Esophagus (tissue), 2 donors: ENCODE results near the gene PIAS3. TPM values are rescaled to one million over a fixed set of nuclear protein-coding genes. Genes with fewer than 3 reads are reported as not detected.
"Not testable (repeated sequence)": the region's sequence is repeated elsewhere in the genome, so short reads cannot be mapped to it uniquely, and the experiment has no call there.

Experiments used
- H3K27ac ChIP-seq, 2 donors: one replicate each; pipeline ENCODE4 v1.5.1; 2013; ENCODE audit warnings: low read depth in 2 of 2, mild to moderate bottlenecking in 2 of 2, inconsistent platforms in 1 of 2, low read length in 1 of 2, moderate library complexity in 1 of 2
- H3K27me3 ChIP-seq, 2 donors: one replicate each; pipeline ENCODE4 v1.6.1; 2013; ENCODE audit warnings: low read length in 2 of 2, control low read depth in 1 of 2, mild to moderate bottlenecking in 1 of 2; ENCODE audit not compliant: insufficient read depth in 2 of 2, control insufficient read depth in 1 of 2
- H3K36me3 ChIP-seq, 2 donors: one replicate each; pipeline ENCODE4 v1.6.1; 2013; ENCODE audit warnings: low read length in 1 of 2; ENCODE audit not compliant: control insufficient read depth in 2 of 2, insufficient read depth in 2 of 2
- H3K4me1 ChIP-seq, 2 donors: one replicate each; pipeline ENCODE4 v1.6.1; 2013; ENCODE audit warnings: low read length in 1 of 2; ENCODE audit not compliant: control insufficient read depth in 2 of 2, insufficient read depth in 2 of 2
- H3K4me3 ChIP-seq, 2 donors: one replicate each; pipeline ENCODE4 v1.5.1; 2013; ENCODE audit warnings: low read length in 2 of 2, mild to moderate bottlenecking in 2 of 2, low read depth in 1 of 2, moderate library complexity in 1 of 2
- H3K9me3 ChIP-seq, 2 donors: one replicate each; pipeline ENCODE4 v1.6.1; 2013; ENCODE audit warnings: mild to moderate bottlenecking in 2 of 2, low read depth in 1 of 2, low read length in 1 of 2, moderate library complexity in 1 of 2; ENCODE audit not compliant: control insufficient read depth in 2 of 2, insufficient read depth in 1 of 2
- WGBS, 2 donors: extraction: QIAGEN DNeasy Blood & Tissue Kit; methylation state at CpG; one replicate each; pipeline ENCODE4 v1.1.7; 2013; 5-methylcytosine and 5-hydroxymethylcytosine counted together
- polyA plus RNA-seq, 2 donors: library from polyadenylated mRNA; stranded (reverse); fragments of 200-250 nt; gene quantifications; one replicate each; pipeline ENCODE4 v1.2.3, GENCODE V29; 2013
- donor health status: healthy with polysubstance abuse.
- donor health status: Bipolar disorder and iron deficiency.

Gene PIAS3
- polyA plus RNA-seq, 2 donors = 29.8 to 43.6 TPM

GRCh38 chr1:145830810-145831209 is 28.1 kb downstream of the PIAS3 start:
- not testable (repeated sequence) for H3K4me1 ChIP-seq, H3K27me3 ChIP-seq, H3K4me3 ChIP-seq, H3K9me3 ChIP-seq, H3K27ac ChIP-seq
- peaks cover 4 to 19% of the 10 kb centered on the region in 2 donors for H3K36me3 ChIP-seq
- WGBS, 2 donors = 94 to 97% methylated on average over 2 of the region's 2 CpGs

DNA sequence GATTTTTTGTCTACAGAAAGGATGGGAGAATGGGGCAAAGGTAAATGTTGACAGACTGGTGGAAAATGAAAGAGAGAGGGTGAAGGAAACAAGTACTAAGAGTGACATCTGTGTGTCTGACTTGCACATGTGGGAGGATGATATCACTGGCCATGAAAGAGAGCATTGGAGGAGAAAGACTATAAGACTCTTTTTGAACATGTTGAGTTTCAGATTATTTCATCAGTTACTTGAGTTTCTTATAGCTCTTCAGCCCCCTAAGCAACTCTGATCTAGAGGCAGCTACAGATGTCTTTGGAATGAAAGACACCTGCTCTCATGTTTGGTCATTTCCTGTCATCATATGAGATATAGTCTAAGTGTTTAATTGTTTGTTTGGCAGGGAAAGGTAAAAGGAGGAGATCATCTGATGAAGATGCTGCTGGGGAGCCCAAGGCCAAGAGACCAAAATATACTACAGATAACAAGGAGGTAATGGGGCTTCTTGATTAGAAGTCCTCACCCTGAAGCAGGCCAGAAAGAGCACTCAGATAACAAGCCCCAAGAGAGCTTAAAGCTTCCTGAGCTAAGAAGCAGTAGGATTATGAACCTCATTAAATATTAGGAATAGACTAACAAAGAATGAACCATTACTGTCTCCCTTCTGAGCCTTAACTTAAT is 30.4 kb downstream of the PIAS3 start:
- Histone ChIP-seq H3K36me3 (peaks cover 4 to 16% of the 10 kb centered on the region in 2 donors), H3K27me3 (no peaks in the 10 kb centered on the region)

GRCh38 chr1:145827966-145828365 is 30.9 kb downstream of the PIAS3 start:
- Histone ChIP-seq H3K9me3 (no peaks in the 10 kb centered on the region), H3K36me3 (peaks cover 4 to 12% of the 10 kb centered on the region in 2 donors), H3K27me3 (no peaks in the 10 kb centered on the region), H3K27ac (no peak overlapping the region), H3K4me1 (no peaks in the 10 kb centered on the region), H3K4me3 (no peak overlapping the region)

More for the DNA sequence above, 30.4 kb downstream of the PIAS3 start:
- H3K4me1 ChIP-seq = no peaks in the 10 kb centered on the region
- no peak overlapping the region for H3K4me3 ChIP-seq
- H3K9me3 ChIP-seq = no peaks in the 10 kb centered on the region
- H3K27ac ChIP-seq = no peak overlapping the region

- Histone ChIP-seq H3K9me3 (no peaks in the 10 kb centered on the region), H3K4me3 (no peak overlapping the region), H3K27me3 (no peaks in the 10 kb centered on the region), H3K4me1 (no peaks in the 10 kb centered on the region), H3K36me3 (peaks cover 4 to 8% of the 10 kb centered on the region in 2 donors), H3K27ac (no peak overlapping the region)
- WGBS, 2 donors = 88 to 92% methylated on average over 2 of the region's 2 CpGs
Observed at GRCh38 chr1:145826030-145826429, 32.9 kb downstream of the PIAS3 start.

DNA sequence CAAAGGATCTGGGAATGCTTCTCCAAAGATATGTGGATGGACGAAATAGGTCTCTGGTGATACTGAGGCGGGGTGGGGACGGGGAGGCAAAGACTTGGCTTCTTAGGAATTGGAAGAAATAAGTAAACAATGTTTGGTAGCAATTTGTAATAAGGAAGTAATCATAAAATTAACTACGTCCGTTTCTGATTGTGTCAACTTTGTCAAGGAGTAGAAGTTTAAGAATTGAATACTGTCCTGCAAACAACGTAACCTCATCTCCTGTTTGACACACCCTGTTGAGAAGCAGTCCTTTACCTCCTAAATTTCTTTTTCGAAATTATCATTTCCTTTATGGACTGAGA is 34.4 kb downstream of the PIAS3 start:
- H3K4me3 ChIP-seq = peak overlapping the region; percentile 75 to 85
- H3K9me3 ChIP-seq = no peaks in the 10 kb centered on the region
- H3K27ac ChIP-seq = peak overlapping the region; percentile 79 to 87
- no peaks in the 10 kb centered on the region for H3K4me1 ChIP-seq
- WGBS, 2 donors = 1 to 2% methylated on average over 7 of the region's 7 CpGs
- peaks cover 4 to 8% of the 10 kb centered on the region in 2 donors for H3K36me3 ChIP-seq
- no peaks in the 10 kb centered on the region for H3K27me3 ChIP-seq

DNA sequence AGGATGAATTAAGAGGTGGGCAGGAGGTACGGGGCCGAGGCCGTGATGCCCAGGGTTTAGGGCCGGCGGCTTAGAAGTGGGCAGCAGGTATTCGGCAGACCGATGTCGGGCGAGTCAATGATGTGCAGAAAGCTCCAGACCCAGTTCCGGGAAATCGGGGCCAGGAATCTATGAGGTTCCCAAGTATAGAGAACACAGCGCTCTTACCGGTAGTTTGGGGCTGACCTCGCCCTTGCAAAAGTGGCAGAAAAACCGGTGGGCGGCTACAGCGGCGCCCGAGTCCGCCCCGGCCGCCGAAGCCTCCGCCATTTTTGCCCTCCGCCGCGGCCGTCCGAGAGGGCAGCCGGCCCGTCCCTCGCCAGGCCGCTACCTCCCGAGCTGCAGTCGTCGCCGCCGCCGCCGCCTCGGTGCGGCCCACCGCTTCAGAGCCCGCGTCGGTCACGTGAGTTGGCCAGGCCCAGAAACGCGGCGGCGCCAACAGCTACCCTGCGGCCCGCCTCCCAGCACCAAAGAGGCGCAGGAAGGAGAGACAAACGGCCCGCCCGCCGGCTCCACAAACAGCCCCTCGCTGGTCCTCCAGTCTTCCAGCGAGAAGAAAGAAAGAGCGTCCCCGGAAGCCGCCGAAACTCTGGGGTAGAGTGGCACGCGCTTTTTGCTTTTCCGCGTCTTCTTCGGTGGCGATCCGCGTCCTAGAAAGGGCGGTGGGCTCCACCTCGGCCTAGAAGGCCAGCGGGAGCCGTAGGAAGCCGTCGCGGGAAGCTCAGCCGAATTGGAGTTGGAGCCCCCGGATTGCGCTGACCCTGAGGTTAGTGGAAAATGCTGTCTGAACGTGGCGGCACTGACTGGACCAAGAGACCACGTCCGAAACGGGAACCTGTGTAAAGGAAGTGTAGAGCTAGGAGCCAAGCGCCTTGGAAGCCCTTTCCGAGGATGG is 35.0 kb downstream of the PIAS3 start, which contains the start of the genes POLR3C and RNF115:
Gene POLR3C (plus strand): TSS at position 636 of the 934 bp plus-strand sequence. CDS start 1,577 bp downstream, outside the sequence.
Gene RNF115 (minus strand): TSS at position 531 of the 934 bp plus-strand sequence. CDS start 222 bp downstream, at position 309.
- Histone ChIP-seq H3K4me1 (no peaks in the 10 kb centered on the region), H3K27ac (peak within 1 kb of the TSS; percentile 79 to 87), H3K36me3 (peaks cover 4 to 6% of the 10 kb centered on the region in 2 donors), H3K9me3 (no peaks in the 10 kb centered on the region), H3K27me3 (no peaks in the 10 kb centered on the region), H3K4me3 (peak within 1 kb of the TSS; percentile 75 to 85)
- 0% methylated on average over 75 to 89 of the region's 89 CpGs for WGBS, 2 donors

DNA sequence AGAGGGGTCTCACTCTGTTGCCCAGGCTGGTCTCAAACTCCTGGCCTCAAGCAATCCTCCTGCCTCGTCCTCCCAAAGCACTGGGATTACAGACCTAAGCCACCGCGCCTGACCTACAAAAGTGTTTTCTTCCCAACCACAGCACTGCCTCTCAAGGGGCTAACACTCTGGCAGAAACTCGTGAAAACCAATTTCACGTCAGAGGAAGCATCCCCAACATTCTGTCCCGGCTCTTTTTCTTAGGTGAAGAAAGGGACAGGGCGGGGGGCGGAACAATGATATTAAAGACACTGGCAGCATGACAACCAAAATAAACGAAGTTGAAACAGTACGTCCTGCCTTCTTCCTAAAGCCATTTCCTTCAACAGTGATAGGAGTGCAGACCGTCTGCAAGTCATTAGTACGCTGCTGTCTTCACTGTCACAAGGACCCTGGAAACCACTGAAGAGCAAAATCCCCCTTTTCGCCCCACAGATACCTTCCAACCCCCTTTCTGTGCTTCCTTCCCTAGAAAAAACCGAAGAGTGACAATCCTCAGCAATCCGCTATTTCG is 36.0 kb downstream of the PIAS3 start:
- H3K4me1 ChIP-seq, H3K27ac ChIP-seq, H3K4me3 ChIP-seq, H3K9me3 ChIP-seq, H3K36me3 ChIP-seq, H3K27me3 ChIP-seq: not testable (repeated sequence)
- WGBS, 2 donors = 0 to 4% methylated on average over 3 to 4 of the region's 16 CpGs

- H3K27me3 ChIP-seq, H3K36me3 ChIP-seq, H3K4me1 ChIP-seq, H3K9me3 ChIP-seq, H3K27ac ChIP-seq, H3K4me3 ChIP-seq: not testable (repeated sequence)
- WGBS, 2 donors = 30 to 80% methylated on average over 4 of the region's 6 CpGs
Observed at GRCh38 chr1:145818095-145818494, 40.8 kb downstream of the PIAS3 start.

GRCh38 chr1:145812977-145813810 is 45.7 kb downstream of the PIAS3 start:
- WGBS, 2 donors = 46 to 55% methylated on average over 5 of the region's 6 CpGs
- H3K36me3 ChIP-seq, H3K4me3 ChIP-seq, H3K9me3 ChIP-seq, H3K27ac ChIP-seq, H3K4me1 ChIP-seq, H3K27me3 ChIP-seq: not testable (repeated sequence)
